Dermis microvascular lymphatic vessel endothelial cell (primary cell): Measurements from ENCODE around the gene DIP2A. TPM values are rescaled to one million over a fixed set of nuclear protein-coding genes. Genes with fewer than 3 reads are reported as not detected.
A peak's percentile ranks its signal among the peaks of the same experiment; 100 is the strongest.
"Not testable (repeated sequence)": the region's sequence is repeated elsewhere in the genome, so short reads cannot be mapped to it uniquely, and the experiment has no call there.

ENCODE experiments used
- DNase-seq, 2 donors: peaks; one replicate each; pipeline versions ENCODE4 v3.0.0 to v3.0.0-alpha.2; 2010; ENCODE audit warnings: low read depth in 2 of 2
- total RNA-seq: library from RNA; depleted of rRNA; stranded (reverse); fragments of >200 nt; gene quantifications from 2 replicates; pipeline ENCODE4 v1.2.1, GENCODE V29; 2014

The DIP2A gene
- total RNA-seq, 1 donor from 2014 or later, result 19.0 TPM

DNA sequence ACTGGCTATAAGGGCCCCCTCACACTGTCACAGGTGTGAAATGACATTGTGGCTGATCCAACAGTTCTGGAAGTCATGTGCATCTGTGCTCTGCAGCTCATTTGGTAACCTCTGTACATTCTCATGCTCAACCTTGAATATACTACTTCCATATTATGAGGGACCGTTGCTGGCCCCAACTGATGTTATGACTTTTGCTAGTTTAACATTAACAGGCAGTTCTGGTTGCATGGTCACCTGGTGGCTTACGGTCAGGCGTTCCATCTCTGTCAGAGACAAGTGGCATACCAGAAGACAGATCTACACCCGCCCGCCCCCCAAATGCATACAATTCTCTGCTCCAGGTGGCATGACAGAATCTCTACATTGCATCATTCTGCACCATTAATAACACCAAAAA is 6.0 kb upstream of the DIP2A start:
- DNase-seq, result no peak

DNA sequence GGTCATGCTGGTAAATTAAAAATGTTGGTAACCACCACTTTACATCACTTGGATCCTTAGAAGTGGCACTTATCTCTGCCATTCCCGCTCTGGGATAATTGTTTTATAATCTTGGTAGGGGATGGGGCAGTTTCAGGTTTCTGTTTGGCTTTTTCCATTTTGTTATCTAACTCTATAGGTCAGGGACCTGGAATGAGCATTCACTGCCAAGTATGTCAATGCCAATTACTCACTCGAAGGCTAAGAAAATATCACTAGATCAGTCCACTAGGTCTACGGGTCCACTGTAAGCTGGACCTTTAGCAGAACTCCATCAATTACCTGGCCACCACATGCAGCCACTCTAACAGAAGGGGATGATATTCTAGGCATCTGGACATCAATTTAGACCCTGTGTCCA is 4.5 kb upstream of the DIP2A start:
- no peak for DNase-seq

DNA sequence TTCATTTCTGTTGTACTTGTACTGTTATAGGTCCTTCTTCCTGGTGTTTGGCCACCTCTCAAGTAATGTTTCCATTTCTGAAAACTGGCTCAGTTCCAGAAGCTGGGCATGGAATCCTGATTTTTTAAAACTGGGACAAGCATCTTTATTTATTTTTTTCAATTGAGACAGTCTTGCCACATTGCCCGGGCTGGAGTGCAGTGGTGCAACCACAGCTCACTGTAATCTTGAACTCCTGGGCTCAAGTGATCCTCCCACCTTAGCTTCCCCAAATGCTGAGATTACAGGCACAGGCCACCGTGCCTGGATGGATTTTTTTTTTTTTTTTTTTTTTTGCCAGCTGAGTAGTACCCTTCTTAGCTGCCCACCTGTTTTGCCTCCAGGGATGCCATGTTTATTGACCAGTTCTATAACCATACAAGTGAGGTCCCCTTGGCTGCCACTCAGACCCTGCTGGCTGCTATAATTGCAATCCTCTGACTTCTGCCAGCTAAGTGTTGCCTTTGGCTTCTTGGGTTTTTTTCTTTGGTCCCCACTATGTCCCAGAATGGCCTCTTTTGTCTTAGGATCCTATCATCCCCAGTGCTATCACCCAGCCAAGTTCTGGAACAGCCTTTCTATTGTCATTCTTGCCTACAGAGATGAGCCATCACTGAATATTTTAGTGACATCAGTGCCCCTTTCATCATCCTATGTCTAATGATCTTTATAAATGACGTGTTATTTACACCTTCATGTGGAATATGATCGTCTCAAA is 3.9 kb upstream of the DIP2A start:
- peak in 1 of 2 donors; percentile 42 for DNase-seq

DNA sequence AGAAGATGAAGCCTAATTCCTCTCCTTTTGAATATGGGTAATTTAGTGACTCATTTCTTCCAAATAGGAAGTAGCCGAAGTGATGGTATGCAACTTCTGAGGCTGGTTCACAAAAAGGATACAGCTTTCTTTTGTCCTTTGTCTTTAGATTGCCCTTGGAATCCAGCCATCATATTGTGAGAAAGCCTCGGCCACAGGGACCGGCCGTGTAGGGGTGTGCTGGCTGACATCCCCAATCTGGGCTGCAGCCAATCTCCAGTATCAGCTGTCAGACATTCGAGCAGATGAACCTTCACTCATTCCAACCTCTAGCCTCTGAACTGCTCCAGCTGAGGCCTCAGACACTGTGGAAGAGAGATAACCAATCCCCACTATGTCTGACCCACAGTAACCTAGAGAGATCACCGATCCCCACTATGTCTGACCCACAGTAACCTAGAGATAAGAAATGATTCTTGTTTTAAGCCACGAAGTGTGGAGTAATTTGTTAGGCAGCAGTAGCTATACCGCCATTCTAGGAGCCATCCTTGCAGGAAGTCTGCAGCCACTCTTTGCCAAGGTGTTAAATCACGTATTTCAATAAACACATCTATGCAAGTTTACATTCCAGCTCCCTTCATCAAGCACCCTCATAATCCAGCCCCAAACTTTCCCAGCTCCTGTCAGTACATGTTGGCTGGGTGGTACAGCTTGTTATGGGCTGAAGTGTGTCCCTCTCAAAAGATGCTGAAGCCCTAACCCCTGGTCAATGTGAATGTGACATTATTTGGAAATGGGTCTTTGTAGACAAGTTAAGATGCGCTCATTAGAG is 2.9 kb upstream of the DIP2A start:
- DNase-seq, result peak; percentile 95 to 98

DNA sequence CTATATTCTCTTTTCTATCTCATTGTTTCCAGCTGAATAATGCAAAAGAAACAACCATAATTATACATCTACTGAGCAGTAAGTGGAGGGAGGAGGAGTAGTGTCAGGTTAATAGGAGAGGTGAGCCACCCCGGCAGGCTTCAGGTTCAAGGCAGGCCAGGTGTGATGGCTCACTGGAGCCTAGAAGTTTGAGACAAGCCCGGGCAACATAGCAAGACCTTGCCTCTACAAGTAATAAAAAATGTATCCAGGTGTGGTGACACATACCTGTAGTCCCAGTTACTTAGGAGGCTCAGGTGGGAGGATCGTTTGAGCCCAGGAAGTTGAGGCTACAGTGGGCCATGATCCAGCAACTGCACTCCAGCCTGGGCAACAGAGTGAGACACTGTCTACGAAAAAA is 1.9 kb upstream of the DIP2A start:
- DNase-seq, result no peak

DNA sequence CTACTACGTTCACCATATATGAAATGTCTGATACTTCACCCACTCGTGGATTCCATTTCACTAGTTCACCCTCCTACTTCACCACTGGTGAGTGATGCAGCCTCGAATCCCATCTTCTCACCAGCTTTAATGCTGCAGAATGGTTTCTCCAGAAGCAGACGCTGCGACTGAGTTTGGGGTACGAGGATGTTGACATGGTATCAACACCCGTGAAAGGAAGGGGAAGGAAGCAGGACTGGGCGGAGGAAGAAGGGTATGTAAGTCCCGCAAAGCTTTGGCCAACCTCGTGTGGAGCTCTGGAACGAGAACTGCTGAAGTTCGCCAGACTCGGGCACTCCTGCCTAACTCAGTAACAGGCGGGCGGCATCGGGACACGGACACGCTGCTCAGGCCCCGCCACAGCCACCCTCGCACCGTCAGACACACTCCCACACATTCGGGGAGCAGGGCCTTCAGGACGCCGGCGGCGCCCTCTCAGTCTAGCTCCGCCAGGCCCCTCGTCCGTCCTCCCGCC is 833 bp upstream of the DIP2A start:
- DNase-seq, result peak in 1 of 2 donors; percentile 56

DNA sequence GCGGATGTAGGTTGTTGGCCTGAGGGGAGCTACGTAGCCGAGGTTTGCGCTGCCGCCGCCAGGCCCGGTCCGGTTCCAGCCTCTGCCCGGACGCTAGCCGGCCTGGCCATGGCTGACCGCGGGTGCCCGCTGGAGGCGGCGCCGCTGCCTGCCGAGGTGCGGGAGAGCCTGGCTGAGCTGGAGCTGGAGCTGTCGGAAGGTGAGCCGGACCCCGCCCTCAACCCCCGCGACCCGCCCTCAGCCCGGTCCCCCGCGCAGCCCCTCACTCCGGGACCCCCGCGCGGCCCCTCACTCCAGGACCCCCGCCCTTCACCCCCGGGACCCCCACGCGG is 299 bp downstream of the DIP2A start:
- DNase-seq, result no peak

DNA sequence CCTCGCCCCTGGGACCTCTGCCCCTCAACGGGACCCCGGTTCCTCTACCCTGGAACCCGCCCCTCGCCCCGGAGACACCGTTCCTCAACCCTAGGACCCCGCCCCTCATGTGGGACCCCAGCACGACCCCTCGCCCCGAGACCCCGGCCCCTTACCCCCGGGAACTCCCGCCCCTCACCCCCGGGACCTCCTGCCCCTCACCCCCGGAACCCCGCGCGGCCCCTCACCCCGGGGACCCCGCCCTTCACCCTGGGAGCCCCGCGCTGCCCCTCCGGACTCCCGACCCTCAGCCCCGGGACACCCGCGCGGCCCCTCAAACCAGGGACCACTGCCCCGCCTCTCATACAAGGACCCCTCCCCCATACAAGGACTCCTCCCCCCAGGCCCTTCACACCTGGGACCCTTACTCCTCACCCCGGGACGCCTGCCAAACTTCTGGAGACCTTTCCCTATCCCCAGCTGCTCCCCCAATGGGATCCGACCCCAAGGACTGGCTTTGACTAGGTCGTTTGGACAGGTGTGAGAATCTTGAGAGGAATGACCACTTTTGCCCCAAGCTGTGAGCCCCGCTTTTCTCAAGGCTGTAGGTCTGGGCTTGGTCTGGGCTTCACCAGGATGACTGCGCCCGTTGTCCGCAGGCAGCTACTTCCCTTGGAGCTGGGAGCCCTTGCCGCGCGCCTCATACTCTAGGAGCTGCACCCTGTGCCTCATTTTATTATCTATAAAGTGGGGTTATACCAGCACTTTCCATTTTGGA is 843 bp downstream of the DIP2A start:
- DNase-seq, result peak in 1 of 2 donors; percentile 49

DNA sequence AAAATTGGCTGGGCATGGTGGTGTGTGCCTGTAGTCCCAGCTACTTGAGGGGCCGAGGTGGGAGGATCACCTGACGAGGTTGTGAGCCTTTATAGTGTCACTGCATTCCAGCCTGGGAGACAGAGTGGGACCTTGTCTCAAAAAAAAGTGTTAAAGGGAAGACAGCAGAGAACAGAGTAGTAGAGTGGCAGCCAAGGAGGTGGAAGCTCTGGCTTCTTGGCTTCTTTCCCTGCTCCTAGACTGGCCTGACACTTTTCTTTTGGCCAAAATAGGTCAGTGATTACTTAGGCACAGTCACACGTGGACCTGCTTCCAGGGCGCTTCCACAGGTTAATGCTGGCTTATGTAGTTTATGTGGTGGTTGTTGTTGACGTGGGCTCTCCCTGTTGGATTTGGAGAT is 3.2 kb downstream of the DIP2A start:
- no peak for DNase-seq

DNA sequence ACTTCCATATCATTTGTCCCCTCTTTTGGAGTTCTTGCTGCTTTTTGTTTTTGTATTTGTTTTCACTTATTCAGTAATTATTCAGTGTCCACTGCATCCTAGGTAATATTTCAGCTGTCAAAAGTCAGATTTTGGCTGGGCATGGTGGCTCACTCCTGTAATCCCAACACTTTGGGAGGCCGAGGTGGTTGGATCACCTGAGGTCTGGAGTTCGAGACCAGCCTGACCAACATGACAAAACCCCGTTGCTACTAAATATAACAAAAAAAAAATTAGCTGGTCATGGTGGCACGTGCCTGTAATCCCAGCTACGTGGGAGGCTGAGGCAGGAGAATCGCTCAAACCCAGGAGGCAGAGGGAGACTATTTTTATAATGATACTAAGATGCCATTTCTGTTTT is 6.5 kb downstream of the DIP2A start:
- not testable (repeated sequence) for DNase-seq

DNA sequence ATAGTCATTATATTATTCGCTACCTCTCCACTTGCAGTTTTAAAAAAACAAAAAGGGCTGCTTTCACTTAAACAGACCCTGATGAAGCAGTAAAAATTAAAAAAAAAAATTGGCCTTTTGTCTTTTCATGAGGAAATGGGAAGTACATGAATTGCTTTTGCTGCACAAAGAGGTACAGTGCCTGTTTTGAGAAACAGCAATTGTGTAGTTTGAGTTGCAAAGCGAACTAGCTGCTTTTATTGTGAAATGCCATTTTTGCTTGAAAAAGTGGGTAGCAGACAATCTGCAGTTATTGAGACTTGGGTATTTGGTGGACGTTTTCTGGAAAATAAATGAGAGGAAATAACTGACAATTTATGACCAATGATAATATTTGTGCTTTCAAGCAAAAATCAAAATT is 7.0 kb downstream of the DIP2A start:
- DNase-seq, result no peak

DNA sequence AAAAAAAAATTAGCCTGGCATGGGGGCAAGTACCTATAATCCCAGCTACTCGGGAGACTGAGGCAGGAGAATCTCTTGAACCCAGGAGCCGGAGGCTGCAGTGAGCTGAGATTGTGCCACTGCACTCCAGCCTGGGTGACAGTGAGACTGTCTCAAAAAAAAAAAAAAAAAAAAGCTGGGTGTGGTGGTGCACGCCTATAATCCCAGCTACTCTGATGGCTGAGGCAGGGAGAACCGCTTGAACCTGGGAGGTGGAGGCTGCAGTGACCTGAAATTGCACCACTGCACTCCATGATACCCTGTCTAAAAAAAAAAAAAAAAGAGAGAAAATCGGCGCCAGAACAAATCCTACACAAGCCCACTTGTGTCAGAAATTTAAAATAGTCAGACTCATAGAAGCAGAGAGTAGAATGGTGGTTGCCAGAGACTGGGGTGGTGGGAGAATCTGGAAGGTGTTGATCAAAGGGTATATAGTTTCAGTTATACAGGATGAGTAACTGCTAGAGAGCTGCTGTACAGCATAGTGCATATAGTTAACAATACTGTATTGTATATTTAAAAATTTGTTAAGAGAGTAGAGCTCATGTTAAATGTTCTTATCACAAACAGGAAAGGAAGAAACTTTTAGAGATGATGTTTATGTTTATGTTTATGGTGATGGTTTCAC is 9.6 kb downstream of the DIP2A start:
- DNase-seq, result no peak

DNA sequence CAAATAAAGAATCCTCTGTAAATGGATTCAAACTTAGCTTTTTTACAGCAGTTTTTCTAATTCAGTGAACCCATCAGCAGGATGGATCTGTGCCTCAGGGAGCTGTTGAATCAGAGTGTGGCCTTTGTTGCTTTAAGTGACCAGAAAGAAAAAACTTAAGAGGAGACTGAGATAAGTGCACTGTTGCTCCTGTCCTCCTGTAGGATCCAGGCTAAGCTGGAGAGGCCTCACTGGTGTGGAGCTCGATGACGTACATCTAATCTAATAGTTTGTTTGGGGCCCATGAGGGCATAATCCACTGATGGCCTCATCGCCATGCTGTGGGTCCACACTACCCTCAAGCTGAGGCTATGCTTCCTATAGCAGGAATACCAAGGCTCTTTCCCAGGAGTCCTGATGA is 10.6 kb downstream of the DIP2A start:
- DNase-seq, result no peak

DNA sequence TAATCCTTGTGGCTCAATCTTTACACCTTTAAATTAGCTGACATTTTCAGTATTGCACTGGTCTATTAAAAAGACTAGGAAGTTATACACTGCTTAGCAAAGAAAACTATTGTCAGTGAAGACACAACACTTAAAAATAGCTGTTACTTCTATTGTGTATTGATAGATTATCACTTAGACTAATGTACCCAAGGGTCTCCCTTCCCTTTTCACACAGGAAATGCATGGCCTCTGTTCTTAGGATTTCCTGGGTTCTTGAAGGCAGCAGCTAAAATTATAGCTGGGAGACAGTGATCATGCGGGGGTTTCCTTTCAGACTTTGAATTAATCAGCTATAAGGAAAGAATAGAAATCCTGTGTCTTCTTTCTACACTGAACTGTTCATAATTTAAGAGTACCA is 12.8 kb downstream of the DIP2A start:
- DNase-seq, result no peak

DNA sequence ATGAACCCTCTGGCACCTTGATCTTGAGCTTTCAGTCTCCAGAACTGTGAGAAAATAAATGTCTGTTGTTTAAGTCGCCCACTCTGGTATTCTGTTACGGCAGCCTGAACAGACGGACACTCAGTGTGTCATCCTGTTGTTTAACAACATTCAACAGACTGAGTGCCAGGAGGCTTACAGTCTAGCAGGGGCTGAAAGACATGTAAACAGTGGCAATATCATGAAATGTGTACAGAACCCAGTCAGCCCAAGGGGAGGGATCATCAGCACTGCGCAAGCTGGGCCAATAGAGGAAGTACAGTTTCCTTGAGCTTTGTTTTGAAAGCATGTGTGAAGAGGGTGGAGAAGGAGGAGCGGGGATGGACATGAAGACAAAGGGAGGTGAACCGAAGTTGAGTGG is 13.6 kb downstream of the DIP2A start:
- peak in 1 of 2 donors; percentile 44 for DNase-seq

DNA sequence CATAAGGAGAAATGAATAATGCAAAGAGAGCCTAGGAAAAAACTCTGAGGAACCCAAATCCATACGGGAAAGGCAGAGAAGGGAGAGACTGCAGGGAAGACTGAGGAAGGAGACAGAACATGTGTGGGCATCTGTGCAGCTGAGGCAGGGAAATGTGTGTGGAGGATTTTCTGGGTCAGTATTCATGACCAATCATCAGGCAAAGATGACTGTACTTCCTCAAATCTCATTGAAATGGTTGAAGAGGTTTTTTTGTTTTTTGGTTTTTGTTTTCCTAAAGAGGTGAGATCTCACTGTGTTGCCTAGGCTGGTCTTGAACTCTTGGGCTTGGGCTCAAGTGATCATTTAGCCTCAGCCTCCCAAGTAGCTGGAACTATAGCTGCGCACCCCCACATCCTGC is 15.7 kb downstream of the DIP2A start:
- no peak for DNase-seq

DNA sequence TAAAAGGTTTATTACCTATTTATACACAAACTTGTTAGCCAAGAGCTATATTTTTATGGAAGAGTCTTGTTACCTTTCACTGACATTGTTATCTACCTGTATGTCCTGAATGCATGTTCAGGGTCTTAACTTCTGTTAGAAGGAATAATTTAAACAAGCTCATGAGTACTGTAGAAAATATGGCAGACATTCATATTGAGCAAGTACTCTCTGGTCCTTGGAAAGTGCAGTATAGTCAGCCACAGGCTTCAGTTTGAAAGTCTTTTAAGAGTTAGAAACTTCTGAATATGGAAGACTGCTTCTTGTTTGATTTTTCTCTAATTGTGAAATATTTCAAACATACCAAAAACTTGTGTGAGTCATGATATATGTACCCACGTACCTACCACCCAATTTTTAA is 16.6 kb downstream of the DIP2A start:
- no peak for DNase-seq

DNA sequence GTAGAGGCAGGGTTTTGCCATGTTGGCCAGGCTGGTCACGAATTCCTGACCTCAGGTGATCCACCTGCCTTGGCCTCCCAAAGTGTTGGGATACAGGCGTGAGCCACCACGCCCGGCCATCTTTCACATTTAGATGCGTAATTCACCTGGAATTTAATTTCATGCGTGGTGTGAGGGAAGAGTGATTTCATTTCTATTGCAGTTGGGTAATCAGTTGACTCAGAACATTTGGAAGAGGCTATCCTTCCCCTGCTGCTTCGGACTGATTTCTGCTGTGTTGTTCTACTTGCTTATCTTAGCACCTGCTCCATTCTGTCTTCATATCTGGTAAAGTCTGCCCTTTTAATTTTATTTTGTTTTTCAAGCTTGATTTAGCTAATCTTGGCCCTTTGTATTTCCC is 19.1 kb downstream of the DIP2A start:
- DNase-seq, result no peak

DNA sequence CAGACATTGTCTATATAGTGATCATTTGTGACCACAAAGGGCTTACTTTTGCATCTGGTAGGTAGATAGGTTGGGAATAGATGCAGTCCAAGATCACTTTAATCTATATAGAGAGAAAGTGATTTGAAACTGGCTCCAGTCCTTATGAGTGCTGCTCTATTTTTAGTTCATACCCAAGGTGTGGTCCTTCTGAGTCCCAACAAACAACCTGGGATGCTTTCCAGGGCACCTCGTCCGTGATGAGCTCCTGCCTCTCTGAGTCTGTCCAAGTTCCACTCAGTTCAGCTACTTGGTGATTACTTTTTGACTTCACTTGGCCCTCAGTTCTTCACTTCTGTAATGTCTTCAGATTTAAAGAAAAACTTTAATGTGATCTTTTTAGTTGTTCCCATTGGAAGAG is 20.2 kb downstream of the DIP2A start:
- no peak for DNase-seq

DNA sequence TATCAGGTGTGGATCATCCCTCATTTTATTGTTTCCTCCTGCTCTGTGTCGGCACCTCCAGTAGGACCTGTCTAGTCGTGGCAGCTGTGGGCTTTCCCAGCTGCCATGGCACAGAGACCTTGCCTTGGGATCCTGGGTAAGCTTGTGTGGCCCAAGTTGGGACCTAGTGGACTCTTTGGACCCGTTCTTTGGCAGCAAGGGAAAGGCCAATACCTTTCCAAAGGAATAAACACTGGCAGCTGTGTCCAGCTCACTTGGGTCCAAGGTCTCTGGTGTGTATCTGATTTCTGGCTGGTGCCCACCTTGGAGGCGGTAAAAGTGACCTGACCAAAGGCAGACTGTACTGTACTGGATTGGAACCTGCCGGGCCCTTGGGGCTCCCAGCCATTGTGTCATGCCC is 21.8 kb downstream of the DIP2A start:
- DNase-seq, result no peak

DNA sequence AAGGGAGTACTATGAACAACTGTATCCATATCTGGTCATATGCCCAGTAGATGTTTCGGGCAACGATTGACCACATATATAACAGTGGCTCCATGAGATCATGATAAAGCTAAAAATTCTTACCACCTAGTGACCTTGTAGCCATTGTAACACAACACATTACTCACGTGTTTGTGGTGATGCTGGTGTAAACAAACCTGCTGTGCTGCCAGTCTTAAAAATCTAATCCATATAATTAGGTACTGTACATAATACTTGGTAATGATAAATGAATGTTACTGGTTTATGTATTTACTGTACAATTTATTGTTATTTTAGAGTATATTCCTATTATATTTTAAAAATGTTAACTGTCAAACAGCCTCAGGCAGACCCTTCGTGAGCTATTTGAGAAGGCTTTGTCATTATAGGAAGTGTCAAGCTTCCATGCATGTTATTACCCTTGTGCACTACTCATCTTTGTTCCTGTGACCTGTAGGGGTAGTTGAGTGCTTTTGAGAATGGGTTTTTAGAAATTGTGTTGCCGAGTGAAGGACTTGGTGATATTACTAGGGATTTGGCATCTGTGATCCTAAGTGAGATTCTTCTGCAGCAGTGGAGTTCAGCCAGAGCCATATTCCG is 23.6 kb downstream of the DIP2A start:
- no peak for DNase-seq
